ENCODE measurements around the gene OTOA. TPM values are rescaled to one million over a fixed set of nuclear protein-coding genes. Genes with fewer than 3 reads are reported as not detected.
A peak's percentile ranks its signal among the peaks of the same experiment; 100 is the strongest.
"Not testable (repeated sequence)": the region's sequence is repeated elsewhere in the genome, so short reads cannot be mapped to it uniquely, and the experiment has no call there.

Gene OTOA
- total and polyA plus RNA-seq, 2 of the 13 experiments (the other 11 are each of a cell fraction or from before 2014, with no cell fraction given) = 0.05 to 0.15 TPM

DNA sequence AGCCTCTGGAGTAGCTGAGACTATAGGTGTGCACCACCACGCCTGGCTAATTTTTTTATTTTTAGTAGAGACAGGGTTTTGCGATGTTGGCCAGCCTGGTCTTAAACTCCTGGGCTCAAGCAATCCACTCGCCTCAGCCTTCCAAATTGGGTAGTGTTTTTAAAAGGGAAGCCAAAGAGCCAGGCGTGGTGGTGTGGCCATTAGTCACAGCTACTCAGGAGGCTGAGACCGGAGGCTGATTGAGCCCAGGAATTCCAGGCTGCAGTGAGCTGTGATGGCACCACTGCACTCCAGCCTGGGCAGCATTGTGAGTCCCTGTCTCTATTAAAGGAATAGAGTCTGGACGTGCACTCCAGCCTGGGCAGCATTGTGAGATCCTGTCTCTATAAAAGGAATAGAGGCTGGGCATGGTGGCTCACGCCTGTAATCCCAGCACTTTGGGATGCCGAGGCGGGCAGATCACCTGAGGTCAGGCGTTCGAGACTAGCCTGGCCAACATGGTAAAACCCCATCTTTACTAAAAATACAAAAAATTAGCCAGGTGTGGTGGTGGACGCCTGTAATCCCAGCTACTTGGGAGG is 13.9 kb upstream of the OTOA start:
- in situ Hi-C loops (cut with HindIII; ENCODE audit: extremely low pct_ligation_motif_present, low pct_unique_long_range_greater_than_20kb) = not testable (repeated sequence)

DNA sequence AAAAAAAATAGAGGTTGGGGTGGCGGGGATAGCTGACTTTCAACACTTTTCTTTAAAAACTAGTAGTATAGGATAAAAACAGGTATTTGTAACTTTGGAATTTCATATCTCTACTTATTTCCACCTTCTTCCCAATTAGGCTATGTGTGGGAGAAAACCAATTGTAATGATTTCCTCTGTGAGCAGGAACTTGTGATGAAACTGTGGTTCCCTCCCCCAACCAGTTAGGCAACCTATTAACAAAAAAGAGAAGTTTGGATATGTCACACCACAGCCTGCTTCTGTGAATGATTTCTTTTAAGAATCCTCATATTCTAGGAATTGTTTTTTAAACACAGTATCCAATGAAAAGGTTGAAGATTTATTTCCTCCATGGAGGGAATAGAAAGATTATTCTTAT is 13.2 kb upstream of the OTOA start:
- in situ Hi-C loops (cut with HindIII; ENCODE audit: extremely low pct_ligation_motif_present, low pct_unique_long_range_greater_than_20kb) = no loop called here
- POLR2A ChIA-PET = no interaction called here
- intact Hi-C loops (cut with micrococcal nuclease; ENCODE audit: unreplicated experiment) = no loop called here
- TF ChIP-seq, protein P1, sequence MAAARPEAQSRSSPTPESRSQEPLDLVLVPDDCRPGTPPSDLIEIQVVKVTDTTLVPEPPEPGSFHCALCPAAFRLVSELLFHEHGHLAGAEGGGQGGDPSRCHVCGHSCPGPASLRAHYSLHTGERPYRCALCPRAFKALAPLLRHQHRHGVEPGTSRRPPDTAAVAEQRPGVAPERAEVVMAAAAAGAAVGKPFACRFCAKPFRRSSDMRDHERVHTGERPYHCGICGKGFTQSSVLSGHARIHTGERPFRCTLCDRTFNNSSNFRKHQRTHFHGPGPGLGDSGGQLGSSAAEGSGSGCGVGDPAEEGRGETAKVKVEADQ (CRISPR knock-in tag; IDR thresholded peaks at IDR 0.05; ENCODE audit: borderline replicate concordance) = no peak
- TF ChIP-seq ARID2 (CRISPR knock-in tag; IDR thresholded peaks at IDR 0.05; ENCODE audit: borderline replicate concordance) (no peak), ISX (CRISPR knock-in tag; conservative IDR thresholded peaks at IDR 0.05) (no peak), ZNF282 (IDR thresholded peaks at IDR 0.05; ENCODE audit: partially characterized antibody) (no peak), ZNF674 (CRISPR knock-in tag; IDR thresholded peaks at IDR 0.05; ENCODE audit: low read depth) (no peak), ZNF264 (CRISPR knock-in tag; IDR thresholded peaks at IDR 0.05) (no peak), FOXJ3 (CRISPR knock-in tag; IDR thresholded peaks at IDR 0.05; ENCODE audit: borderline replicate concordance) (no peak), HNRNPL (IDR thresholded peaks at IDR 0.05; ENCODE audit: low read depth, low read length) (no peak)
- TF ChIP-seq, protein P2, sequence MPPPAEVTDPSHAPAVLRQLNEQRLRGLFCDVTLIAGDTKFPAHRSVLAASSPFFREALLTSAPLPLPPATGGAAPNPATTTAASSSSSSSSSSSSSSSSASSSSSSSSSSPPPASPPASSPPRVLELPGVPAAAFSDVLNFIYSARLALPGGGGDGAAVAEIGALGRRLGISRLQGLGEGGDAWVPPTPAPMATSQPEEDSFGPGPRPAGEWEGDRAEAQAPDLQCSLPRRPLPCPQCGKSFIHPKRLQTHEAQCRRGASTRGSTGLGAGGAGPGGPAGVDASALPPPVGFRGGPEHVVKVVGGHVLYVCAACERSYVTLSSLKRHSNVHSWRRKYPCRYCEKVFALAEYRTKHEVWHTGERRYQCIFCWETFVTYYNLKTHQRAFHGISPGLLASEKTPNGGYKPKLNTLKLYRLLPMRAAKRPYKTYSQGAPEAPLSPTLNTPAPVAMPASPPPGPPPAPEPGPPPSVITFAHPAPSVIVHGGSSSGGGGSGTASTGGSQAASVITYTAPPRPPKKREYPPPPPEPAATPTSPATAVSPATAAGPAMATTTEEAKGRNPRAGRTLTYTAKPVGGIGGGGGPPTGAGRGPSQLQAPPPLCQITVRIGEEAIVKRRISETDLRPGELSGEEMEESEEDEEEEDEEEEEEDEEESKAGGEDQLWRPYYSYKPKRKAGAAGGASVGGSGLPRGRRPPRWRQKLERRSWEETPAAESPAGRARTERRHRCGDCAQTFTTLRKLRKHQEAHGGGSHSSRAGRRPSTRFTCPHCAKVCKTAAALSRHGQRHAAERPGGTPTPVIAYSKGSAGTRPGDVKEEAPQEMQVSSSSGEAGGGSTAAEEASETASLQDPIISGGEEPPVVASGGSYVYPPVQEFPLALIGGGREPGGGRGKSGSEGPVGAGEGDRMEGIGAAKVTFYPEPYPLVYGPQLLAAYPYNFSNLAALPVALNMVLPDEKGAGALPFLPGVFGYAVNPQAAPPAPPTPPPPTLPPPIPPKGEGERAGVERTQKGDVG (CRISPR knock-in tag; IDR thresholded peaks at IDR 0.05; ENCODE audit: borderline replicate concordance) = no peak
- TF ChIP-seq, protein P3, sequence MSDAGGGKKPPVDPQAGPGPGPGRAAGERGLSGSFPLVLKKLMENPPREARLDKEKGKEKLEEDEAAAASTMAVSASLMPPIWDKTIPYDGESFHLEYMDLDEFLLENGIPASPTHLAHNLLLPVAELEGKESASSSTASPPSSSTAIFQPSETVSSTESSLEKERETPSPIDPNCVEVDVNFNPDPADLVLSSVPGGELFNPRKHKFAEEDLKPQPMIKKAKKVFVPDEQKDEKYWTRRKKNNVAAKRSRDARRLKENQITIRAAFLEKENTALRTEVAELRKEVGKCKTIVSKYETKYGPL (CRISPR knock-in tag; IDR thresholded peaks at IDR 0.05) = no peak

More for the DNA sequence above, 13.9 kb upstream of the OTOA start:
- H3K27ac ChIP-seq (ENCODE audit: extremely low read length, insufficient read depth, low read length); H3K79me2 ChIP-seq (ENCODE audit: insufficient read depth, low read length); H3K9me3 ChIP-seq (ENCODE audit: low read length); H3K4me3 ChIP-seq (replicated peaks in 1 of 3; ENCODE audit: insufficient read depth in 1 of 3, low read depth in 2 of 3, low read length in 3 of 3); H3K4me2 ChIP-seq (ENCODE audit: low read depth, low read length); DNase-seq (ENCODE audit: low spot score); H2AFZ ChIP-seq (ENCODE audit: low read length); intact Hi-C loops (cut with micrococcal nuclease; ENCODE audit: unreplicated experiment); H3K9ac ChIP-seq (ENCODE audit: insufficient read depth, low read depth, low read length); H3K27me3 ChIP-seq (ENCODE audit: control insufficient read depth in 1 of 2, insufficient read depth in 2 of 2, low read length in 2 of 2); BruUV-seq (replicated peaks); CTCF ChIA-PET (ENCODE audit: low intra/inter-chr PET ratio, low total read pairs); ATAC-seq; FAIRE-seq; POLR2A ChIA-PET; H4K20me1 ChIP-seq (ENCODE audit: insufficient read depth, low read length): not testable (repeated sequence)
- Histone ChIP-seq H3K36me3 (replicated peaks in 1 of 2; ENCODE audit: control insufficient read depth in 1 of 2, insufficient read depth in 2 of 2, low read length in 2 of 2) (peaks cover 10 to 12% of the 10 kb centered on the region in 2 experiments; a peak in 4 of 5 replicates), H3K4me1 (ENCODE audit: insufficient read depth, low read length) (peaks cover 23% of the 10 kb centered on the region)
- WGBS (ENCODE audit: low lambda C conversion rate) = 98% methylated on average over 12 of the region's 12 CpGs
- 0 out of 2 replicates have a peak, but pooled peaks have one; percentile 51 for TF ChIP-seq NRL (CRISPR knock-in tag; IDR thresholded peaks at IDR 0.05; ENCODE audit: borderline replicate concordance)
- TF ChIP-seq, protein P4, sequence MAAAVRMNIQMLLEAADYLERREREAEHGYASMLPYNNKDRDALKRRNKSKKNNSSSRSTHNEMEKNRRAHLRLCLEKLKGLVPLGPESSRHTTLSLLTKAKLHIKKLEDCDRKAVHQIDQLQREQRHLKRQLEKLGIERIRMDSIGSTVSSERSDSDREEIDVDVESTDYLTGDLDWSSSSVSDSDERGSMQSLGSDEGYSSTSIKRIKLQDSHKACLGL (CRISPR knock-in tag; IDR thresholded peaks at IDR 0.05) = peak; percentile 17; the same call in 1 of the 2 replicates

More for the DNA sequence above, 13.2 kb upstream of the OTOA start:
- WGBS (ENCODE audit: low lambda C conversion rate) = 100% methylated on average over 1 of the region's 1 CpG
- ATAC-seq (no peak), DNase-seq (ENCODE audit: low spot score) (no peak), FAIRE-seq (no peak)
- CTCF ChIA-PET (ENCODE audit: low intra/inter-chr PET ratio, low total read pairs) = no interaction called here
- no peaks in the 10 kb centered on the region for H3K27me3 ChIP-seq (ENCODE audit: control insufficient read depth in 1 of 2, insufficient read depth in 2 of 2, low read length in 2 of 2)
- H3K79me2 ChIP-seq (ENCODE audit: insufficient read depth, low read length) = no peaks in the 10 kb centered on the region
- BruUV-seq (replicated peaks) = no TSS peak
- no peaks in the 10 kb centered on the region for H3K9me3 ChIP-seq (ENCODE audit: low read length)
- H4K20me1 ChIP-seq (ENCODE audit: insufficient read depth, low read length) = peaks cover 3% of the 10 kb centered on the region; the same call in 1 of the 2 replicates
- no peak overlapping the region for H3K9ac ChIP-seq (ENCODE audit: insufficient read depth, low read depth, low read length)
- no peak overlapping the region for H3K4me2 ChIP-seq (ENCODE audit: low read depth, low read length)
- no peak overlapping the region for H2AFZ ChIP-seq (ENCODE audit: low read length)
- no peak overlapping the region for H3K27ac ChIP-seq (ENCODE audit: extremely low read length, insufficient read depth, low read length)
- H3K4me1 ChIP-seq (ENCODE audit: insufficient read depth, low read length) = peaks cover 23% of the 10 kb centered on the region
- H3K4me3 ChIP-seq (replicated peaks in 1 of 3; ENCODE audit: insufficient read depth in 1 of 3, low read depth in 2 of 3, low read length in 3 of 3) = no peak overlapping the region
- peaks cover 12 to 18% of the 10 kb centered on the region in 2 experiments for H3K36me3 ChIP-seq (replicated peaks in 1 of 2; ENCODE audit: control insufficient read depth in 1 of 2, insufficient read depth in 2 of 2, low read length in 2 of 2)
